ENCODE data around the gene WLS.

WLS gene

DNA sequence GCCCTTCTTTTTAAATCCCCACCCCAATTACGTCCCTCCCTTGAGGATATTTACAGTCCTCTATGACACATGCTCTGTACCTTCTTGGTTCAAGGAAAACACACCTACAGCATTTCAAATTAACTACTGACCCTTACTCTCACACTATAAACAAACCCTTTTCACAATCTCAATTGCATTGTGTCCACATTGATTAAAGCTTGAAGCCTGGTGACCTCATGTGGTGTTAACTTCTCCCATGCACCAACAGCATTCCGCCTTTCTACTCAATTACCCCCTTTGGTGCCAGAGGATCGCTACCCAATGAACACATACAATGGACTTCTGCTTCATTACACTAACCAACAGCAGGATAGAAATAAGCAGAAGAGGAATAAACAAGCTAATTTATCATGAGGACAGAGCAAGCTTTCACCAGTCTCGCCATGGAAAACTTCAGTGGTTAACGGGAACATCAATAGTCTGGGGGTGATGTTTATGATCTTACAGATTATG lies 15.2 kb downstream of the WLS start:
- TF ChIP-seq GATA3 (IDR thresholded peaks at IDR 0.05; ENCODE audit: low read depth, low read length) (no peak), GATA2 (IDR thresholded peaks at IDR 0.05; ENCODE audit: low read depth, low read length) (no peak)

DNA sequence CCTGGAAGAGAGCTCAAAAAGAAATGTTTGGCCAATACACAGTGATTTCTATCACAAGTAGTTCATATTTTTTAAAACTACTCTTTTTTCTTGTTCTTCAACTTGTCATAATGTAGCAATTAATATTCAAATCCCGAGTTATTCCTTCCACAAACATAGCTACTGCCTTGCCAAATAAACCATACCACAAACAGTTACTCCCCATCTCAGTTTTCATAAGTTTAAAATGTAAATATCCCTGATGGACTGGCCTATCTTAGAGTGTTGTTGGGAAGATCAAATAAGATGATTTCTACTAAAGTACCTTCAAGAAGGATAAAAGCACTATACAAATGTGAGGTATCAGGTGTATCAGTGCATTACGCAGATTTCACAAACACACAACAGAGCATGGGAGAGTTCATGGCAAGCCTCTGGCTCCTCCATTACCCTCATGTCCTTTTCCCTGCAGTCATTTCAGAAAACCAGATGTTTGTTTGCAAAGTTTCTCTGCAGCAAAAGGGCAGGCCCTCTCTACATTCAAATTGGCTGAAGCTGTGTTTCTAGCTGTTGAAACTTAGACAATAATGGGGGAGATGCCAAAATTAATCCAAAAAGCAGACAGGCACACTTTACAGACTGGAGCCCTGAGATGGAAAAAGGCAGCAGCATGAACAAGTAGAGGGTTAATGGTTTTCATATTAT lies 16.1 kb downstream of the WLS start:
- TF ChIP-seq GATA3 (IDR thresholded peaks at IDR 0.05; ENCODE audit: low read depth, low read length) (no peak), GATA2 (IDR thresholded peaks at IDR 0.05; ENCODE audit: low read depth, low read length) (no peak)

DNA sequence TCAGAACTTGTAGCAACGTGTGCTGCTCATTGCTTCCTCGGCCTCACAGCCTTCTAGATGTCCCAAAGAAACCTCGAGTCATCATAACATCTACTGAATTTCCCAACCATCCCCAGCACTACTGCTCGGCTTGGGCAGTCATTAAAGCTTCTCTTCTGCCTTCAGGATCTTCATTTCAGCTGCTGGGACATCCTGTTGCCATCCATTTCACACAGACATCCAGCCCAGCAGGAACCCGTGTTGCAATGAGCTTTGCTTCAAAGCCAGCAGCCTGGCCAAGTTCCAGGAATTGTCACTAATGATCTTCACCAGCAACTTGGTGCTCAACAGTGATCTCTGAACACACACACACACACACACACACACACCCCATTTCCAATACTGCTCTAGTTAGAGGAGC lies 18.5 kb downstream of the WLS start:
- TF ChIP-seq GATA2 (IDR thresholded peaks at IDR 0.05; ENCODE audit: low read depth, low read length) (no peak), GATA3 (IDR thresholded peaks at IDR 0.05; ENCODE audit: low read depth, low read length) (no peak)

DNA sequence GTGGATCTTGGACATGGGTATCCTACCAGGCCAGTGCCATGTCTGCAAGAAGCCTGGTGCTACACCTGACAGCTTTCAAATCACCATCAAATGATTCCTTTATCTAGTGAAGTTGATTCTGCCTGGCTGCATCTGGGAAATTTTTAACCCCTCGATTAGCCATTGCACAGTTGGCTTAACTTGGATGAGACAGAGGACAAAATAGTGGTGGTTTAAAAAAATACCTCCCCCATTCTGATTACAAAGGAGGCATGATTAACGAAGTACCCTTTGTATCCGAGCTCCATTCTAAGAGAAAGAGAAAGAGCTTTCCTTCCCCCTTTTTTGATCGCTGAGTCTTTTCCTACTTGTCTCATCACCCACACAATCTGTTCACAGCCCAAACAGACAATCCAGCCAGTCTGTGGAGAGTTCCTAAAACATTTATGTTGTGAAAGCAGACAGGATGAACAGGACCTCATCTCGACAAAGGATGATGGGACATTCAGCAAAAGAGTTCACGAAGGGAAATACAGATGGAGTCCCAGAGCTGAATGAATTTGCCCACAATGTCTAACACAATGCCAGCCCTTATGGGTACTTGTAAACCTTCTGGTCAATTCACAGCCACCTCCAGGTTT lies 20.5 kb downstream of the WLS start:
- TF ChIP-seq GATA3 (IDR thresholded peaks at IDR 0.05; ENCODE audit: low read depth, low read length) (no peak), GATA2 (IDR thresholded peaks at IDR 0.05; ENCODE audit: low read depth, low read length) (no peak)

DNA sequence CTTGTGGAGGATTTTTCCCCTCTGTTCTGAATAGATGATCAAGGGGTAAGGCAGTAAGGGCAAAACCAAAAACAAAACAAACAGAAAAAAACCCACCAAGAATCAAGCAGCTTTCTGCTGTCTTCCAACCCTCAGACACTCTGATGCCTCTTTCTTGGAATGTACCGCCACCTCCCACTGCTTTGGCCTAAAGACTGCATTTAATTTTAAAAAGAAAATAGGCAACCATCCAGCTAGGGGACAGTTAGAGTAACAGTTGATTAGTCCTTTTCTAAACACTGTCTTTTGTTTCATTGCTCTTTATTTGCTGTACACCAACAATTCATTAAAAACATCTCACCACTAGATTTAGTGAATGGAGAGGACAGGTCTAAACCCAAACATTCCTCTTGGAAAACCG lies 21.5 kb downstream of the WLS start:
- TF ChIP-seq GATA2 (IDR thresholded peaks at IDR 0.05; ENCODE audit: low read depth, low read length) (no peak), GATA3 (IDR thresholded peaks at IDR 0.05; ENCODE audit: low read depth, low read length) (no peak)

DNA sequence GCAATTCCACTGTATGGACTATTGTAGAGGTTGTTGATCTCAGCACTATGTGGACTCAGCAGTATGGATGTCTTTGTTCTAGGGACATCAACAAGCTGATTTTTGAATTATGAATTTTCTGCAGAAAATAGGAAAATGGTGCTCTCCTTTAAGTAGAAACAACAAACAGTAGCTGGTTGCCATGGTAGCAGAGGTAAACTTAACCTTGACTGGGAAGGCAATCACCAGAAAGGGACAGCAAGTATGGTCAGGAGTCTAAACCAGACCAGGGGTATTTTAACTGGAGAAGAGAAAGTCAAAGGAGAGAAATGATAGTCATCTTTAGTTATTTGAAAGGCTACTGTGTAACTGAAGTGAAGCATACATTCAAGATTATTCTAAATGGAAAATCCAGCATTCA lies 22.3 kb downstream of the WLS start:
- TF ChIP-seq GATA3 (IDR thresholded peaks at IDR 0.05; ENCODE audit: low read depth, low read length) (no peak), GATA2 (IDR thresholded peaks at IDR 0.05; ENCODE audit: low read depth, low read length) (no peak)

DNA sequence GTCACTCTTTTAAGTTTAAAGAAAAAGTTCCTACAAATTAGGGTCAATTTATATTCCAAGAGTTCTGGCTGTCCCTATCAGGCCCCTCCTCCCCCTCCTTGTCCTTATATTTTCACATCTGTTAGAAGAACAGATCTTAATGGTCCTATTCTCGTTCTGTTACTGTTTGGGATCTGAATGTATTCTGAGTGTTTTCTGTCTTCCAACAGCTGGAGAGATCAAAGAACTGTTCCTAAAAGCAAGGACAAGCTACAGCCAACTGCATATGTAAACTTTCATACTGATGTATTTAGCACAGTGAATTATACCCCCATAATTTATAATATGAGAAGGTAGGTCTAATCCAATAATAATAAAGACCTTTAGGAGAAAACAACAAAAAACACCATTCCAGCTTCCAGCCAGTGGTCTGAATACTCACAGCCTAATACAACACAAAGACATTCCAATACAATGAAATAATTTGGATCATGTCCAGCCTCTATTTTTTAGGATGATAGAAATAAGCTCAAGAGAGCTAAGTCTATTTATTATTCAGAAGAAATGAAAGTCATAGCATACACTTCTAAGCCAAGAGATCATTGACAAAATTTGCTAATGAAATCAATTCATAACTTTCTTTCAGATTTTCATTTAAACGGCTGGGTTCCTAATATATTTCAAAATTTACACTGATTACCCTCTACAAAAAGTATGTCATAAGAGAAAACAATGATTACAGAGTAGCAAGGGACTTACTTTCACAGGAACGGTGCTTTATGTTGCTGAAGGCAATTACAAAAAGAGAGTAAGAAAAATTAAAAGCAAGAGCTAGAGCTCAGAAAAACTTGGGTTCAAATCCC lies 25.3 kb downstream of the WLS start:
- TF ChIP-seq GATA2 (IDR thresholded peaks at IDR 0.05; ENCODE audit: low read depth, low read length) (no peak), GATA3 (IDR thresholded peaks at IDR 0.05; ENCODE audit: low read depth, low read length) (no peak)

DNA sequence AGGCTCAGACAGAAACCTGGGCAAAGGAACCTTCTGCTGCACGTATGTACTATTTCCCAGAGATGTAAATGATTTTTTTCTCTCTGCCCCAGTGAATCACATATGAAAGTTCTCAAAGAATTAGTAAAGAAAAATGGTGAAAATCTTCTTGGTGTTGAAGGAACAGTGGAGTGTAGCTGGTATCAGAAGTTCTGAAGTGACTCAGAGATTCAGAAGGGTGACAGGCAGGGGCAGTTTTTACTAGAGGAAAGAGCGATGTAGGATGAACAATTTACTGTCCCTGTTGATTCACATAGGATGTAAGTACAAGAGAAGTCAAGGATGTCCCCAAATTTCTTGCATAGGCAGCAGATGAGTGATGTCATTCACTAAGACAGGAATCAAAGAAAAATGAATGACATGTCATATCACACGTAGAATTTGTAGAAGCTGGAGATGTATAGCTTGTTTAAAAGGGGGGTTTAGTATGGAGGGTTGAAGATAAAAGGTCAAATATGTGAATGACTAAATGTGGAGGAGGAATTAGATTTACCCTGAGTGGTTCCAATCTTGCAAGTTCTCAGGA lies 26.4 kb downstream of the WLS start:
- TF ChIP-seq GATA3 (IDR thresholded peaks at IDR 0.05; ENCODE audit: low read depth, low read length) (no peak), GATA2 (IDR thresholded peaks at IDR 0.05; ENCODE audit: low read depth, low read length) (no peak)

DNA sequence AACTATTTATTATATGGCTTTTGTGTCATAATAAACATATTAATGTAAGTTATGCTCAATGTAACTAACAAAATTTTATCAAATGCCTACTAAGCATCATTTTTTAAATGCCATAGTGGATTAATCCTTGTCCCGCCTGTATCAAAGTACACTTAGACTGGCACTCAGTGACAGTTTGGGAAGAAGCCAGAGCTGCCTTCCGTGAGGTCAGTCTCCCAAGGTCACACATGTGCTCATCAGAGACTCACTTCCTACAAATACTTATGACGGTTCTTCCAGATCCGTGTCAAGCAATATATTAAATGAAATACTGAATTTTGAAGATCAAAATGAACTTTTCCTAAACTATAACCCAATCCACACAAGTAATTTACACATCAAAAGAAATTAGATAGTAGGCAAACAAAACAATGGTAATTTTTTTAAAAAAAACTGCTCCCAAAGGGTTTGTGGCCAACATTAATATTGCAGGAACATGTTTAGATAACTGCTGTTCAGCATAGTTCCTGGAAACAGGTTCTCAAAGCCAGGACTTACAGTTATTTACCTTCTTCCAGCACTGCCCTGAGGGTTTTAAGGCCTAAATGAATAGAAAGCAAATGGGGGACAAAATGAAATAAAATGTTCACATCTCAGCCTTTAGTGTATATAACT lies 27.2 kb downstream of the WLS start:
- no peak for TF ChIP-seq GATA3 (IDR thresholded peaks at IDR 0.05; ENCODE audit: low read depth, low read length)
- TF ChIP-seq GATA2 (IDR thresholded peaks at IDR 0.05; ENCODE audit: low read depth, low read length) = no peak

DNA sequence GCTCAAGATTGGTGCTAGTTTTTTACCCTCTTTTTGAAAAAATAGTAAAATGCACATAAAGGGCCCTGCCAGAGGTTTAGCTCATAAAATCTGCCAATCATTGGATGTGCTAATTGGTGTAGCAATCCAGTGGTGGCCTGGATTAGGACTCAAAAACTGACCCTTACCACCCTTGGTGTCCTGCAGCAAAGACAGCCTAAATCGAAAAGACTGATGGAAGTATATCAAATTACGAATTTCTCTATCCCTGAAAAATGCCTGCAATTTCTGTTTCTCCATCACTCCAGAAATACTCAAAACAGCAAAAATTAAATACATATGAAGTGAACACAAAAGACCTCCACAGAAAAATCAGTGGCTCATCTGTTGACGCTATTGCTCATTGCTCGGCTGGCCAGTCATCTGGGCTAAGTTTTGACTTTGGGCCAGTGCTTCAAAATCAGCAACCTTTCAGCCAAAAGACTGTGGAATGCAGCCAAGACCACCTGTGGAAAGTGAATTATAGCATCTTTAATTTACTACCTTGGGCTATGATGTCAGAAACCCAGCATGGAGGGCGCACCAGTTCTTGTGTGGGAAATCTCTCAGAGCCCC lies 30.0 kb downstream of the WLS start:
- no peak for TF ChIP-seq GATA3 (IDR thresholded peaks at IDR 0.05; ENCODE audit: low read depth, low read length)
- no peak for TF ChIP-seq GATA2 (IDR thresholded peaks at IDR 0.05; ENCODE audit: low read depth, low read length)

DNA sequence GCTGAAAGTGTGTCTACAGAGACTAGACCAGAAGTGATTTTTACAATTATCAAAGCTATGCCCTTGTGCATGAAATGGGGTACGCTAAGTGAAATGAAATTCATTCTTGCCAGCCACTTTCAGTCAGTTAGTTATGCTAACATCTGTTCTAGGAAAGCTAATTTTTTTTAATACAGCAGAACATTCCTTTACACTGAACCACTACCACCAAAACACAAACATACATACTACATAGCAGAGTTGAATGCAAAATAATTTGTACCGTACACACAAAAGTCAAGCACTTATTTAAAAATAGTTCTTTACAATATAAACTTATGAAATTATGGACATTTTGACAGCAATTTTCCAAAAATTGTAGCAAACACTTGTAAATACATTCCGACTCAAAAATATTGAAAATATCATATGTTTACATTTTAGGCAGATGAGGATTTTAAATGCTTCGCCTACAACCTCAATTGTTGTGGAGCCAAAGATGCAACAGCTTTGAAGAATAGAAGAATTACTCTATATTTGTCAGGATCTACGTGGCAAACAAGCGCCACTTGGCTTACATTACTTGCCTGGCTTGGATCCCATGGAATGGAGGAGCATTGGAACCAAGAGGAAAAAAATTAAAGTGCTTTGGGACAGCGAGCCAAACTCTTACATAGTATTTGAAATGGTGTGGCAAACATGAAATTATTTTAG lies 30.6 kb downstream of the WLS start:
- TF ChIP-seq GATA2 (IDR thresholded peaks at IDR 0.05; ENCODE audit: low read depth, low read length) (no peak), GATA3 (IDR thresholded peaks at IDR 0.05; ENCODE audit: low read depth, low read length) (no peak)

DNA sequence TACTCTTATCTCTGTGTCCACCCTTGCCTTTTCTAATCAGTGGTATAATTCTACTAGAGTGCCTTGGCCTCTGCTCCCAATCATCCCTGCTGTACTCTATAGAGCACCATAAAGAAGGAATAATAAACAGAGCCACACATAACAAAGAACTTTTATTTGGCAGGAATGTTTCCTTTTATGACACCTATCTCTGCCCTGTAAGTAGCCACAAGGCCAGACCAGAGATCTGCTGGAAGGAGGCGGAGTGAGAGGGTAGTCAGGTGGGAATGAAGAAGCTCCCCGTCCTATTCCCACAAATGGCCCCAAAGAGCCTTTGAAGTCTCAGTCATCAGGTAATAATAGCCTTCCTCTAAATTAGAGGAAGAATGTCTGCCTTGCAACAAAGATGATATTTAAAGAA lies 32.7 kb downstream of the WLS start:
- TF ChIP-seq GATA2 (IDR thresholded peaks at IDR 0.05; ENCODE audit: low read depth, low read length) (no peak), GATA3 (IDR thresholded peaks at IDR 0.05; ENCODE audit: low read depth, low read length) (no peak)

DNA sequence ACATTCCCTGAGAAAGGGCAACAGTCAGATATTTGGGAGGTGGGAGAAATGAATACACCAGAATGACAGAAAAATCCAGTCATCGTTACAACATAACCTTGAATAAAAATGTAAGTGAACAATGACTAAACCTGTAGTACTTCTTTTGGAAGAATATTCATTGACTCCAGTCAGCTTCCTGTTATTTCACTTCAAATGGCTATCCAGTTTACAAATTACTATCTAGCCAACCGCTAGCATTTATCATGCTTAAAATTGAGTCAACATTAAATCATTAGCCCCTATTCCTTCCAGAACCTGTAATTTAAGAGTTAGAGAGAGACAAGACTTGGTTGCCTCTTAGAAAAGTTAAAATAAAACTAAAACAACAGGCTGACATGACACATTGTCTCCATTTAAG lies 33.6 kb downstream of the WLS start:
- TF ChIP-seq GATA3 (IDR thresholded peaks at IDR 0.05; ENCODE audit: low read depth, low read length) = no peak
- no peak for TF ChIP-seq GATA2 (IDR thresholded peaks at IDR 0.05; ENCODE audit: low read depth, low read length)
